HK-2 (cell line): Measurements from ENCODE around the gene RDH14.
A peak's percentile ranks its signal among the peaks of the same experiment; 100 is the strongest.

Experiments used
- DNase-seq: peaks from one replicate; pipeline ENCODE4 v3.0.0-alpha.2; 2018; ENCODE audit not compliant: unreplicated experiment

The RDH14 gene, protein sequence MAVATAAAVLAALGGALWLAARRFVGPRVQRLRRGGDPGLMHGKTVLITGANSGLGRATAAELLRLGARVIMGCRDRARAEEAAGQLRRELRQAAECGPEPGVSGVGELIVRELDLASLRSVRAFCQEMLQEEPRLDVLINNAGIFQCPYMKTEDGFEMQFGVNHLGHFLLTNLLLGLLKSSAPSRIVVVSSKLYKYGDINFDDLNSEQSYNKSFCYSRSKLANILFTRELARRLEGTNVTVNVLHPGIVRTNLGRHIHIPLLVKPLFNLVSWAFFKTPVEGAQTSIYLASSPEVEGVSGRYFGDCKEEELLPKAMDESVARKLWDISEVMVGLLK

DNA sequence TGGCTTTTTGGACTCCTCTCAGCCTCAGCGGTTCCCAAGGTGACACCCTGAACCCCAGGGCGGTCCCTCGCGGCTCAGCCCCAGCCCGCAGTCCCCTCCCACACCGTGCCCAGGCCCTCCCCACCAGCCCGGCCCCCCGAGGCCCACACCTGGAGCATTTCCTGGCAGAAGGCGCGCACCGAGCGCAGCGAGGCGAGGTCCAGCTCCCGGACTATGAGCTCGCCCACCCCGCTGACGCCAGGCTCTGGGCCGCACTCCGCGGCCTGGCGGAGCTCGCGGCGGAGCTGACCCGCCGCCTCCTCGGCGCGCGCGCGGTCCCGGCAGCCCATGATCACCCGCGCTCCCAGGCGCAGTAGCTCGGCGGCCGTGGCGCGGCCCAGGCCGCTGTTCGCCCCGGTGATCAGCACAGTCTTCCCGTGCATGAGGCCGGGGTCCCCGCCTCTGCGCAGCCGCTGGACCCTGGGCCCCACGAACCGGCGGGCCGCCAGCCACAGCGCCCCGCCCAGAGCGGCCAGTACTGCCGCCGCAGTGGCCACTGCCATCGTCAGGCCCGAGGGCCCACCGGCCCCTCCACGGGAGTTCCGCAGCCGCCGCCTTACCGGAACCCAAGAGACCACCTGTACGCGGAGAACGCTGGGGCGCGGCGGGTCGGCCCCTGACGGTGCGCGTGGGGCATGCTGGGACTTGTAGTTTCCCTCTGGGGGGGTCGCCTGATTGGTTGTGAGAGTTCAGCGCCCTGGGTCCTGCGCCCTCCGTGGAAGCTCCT lies at the start of gene RDH14:
Gene RDH14, minus strand, starts transcription at position 623 of the 766 bp plus-strand sequence. Its CDS starts 81 bp downstream, at position 542.
- DNase-seq, result peak; percentile 92

- DNase-seq, result no peak
Measured at GRCh38 chr2:18610090-18610489, 49.6 kb upstream of the RDH14 start.

DNA sequence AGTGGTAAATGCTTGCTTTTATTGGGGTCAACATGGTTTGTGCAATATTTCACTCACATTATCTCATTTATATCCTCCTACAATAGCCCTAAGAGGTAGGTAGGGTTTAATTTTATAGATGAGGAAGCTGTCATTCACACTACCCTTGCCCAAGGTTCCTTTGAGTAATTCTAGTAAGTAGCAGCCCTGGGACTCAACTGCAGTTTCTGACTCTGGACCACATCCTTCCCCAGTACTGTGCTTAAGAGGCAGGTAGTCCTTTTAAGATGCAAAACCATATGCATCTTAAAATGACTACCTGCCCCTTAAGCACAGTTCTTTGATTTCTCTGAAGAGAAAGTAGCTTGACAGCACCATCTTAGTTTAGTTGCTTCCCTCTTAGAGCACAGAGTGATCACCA lies 44.7 kb upstream of the RDH14 start:
- no peak for DNase-seq

- DNase-seq, result no peak
Measured at GRCh38 chr2:18604531-18604885, 44.1 kb upstream of the RDH14 start.

GRCh38 chr2:18603854-18604530 lies 43.5 kb upstream of the RDH14 start:
- DNase-seq, result no peak

GRCh38 chr2:18602298-18602697 lies 41.8 kb upstream of the RDH14 start:
- DNase-seq, result no peak

DNA sequence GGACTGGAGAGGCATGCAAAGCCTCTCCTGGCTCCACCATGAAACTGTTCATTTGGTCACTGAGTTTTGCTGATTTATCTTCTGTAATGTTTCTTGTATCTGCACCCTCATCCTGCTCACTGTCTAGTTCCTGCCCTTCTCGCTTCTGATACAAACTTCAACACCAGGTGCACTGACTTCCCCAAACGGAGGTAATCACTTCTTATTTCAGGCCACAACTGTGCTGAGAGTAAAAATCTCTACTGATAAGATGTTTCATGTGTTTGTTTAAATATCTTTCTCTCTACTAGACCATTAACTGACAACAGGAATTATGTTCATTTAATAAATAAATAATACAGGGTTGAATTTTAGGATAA lies 39.8 kb upstream of the RDH14 start:
- DNase-seq, result no peak

- DNase-seq, result no peak
Measured at GRCh38 chr2:18599509-18600254, 39.2 kb upstream of the RDH14 start.

GRCh38 chr2:18598848-18599484 lies 38.5 kb upstream of the RDH14 start:
- no peak for DNase-seq

DNA sequence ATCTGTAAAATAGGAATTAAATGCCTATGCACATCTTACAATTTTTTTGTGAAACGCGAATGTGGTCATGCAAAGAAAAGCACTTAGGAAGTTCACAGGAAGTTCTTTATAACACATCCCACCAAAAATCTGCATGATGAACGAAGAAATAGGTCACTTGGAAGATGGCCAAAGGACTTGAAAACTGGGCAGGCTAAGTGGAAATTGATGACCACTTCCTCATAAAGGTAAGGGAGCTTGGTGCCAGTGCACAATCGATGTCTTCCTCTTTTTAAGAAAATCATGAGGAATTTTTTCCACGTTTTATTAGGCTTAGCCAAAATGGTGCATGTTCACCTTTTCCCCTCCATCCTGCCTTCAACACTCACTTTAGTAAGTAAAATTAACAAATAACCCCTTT lies 37.2 kb upstream of the RDH14 start:
- DNase-seq, result no peak

- no peak for DNase-seq
Measured at GRCh38 chr2:18596993-18597392, 36.5 kb upstream of the RDH14 start.

GRCh38 chr2:18593496-18593895 lies 33.0 kb upstream of the RDH14 start:
- DNase-seq, result no peak

DNA sequence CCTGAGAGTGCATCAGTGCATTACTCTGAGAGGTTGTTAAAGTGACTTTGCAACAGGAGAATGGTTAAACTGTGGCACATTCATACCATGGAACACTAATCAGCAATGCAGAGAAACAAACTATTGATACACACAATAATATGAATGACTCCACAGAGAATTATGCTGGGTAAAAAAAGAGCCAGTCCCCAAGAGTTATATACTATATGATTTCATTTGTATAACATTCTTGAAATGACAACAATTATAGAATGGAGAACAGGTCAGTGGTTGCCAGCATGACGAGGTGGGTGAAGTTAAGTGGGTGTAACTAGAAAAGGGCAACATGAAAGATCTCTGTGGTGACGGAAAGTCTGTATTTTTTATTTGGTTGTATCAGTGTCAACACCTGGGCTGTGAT lies 31.9 kb upstream of the RDH14 start:
- no peak for DNase-seq

DNA sequence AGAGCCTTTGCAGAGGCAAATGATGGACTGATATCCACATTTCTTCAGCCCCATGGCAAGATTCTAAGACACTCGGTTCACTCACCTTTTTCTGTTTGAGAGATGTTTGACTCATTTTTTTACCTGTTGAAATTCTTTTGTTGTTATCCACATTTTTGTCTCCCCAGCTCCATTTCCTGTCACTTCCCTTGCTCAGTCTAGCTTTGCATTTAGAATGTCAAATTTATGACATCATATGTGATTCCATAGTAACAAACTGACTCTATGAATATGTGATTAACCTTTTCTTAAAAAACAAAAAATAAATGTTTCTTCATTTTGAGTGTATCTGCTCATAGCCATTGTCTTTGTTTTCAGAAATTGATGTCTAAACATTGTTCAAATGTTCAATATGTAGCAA lies 28.9 kb upstream of the RDH14 start, which contains the start of gene NT5C1B:
Gene NT5C1B, minus strand, starts transcription at position 216 of the 400 bp plus-strand sequence. Its CDS starts 101 bp downstream, at position 115.
- DNase-seq, result no peak

DNA sequence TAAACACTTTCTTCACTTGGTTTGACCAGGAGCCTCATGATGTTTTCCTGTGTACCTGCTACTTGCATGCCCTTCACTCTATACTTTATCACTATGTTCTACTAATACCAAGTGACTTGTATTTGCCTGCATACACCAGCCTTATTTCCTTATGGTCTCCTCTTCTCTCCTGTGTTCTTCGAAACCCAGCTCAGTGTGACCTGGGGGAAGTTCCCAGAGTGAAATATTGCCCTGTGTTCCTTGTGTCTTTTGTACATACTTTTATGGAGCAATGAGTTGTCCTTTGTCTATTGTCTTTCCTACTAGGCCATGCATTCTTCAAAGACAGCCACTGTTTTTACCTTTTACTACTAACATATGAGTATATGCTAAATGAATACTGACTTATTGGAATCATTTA lies 28.3 kb upstream of the RDH14 start:
- DNase-seq, result no peak

DNA sequence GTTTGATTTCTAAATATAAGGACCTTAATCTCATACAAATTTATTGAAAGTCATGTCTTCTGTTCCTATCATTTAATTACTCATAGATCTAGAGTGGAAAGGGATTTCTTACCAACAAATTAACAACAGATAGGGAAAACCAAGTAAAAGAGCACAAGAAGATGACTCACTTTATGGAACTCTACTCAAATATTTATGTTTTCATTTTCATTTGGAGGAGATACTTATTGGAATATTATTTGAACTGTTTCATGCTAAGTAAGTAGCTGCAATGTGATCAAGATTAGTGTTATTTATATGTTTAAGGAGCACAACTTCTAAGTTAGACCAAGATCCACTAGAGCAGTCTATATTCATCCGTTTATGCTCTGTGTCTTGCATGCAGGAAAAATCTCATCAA lies 27.6 kb upstream of the RDH14 start:
- DNase-seq, result no peak

- no peak for DNase-seq
Measured at GRCh38 chr2:18585526-18585925, 25.1 kb upstream of the RDH14 start.

GRCh38 chr2:18584608-18584954 lies 24.1 kb upstream of the RDH14 start:
- no peak for DNase-seq

DNA sequence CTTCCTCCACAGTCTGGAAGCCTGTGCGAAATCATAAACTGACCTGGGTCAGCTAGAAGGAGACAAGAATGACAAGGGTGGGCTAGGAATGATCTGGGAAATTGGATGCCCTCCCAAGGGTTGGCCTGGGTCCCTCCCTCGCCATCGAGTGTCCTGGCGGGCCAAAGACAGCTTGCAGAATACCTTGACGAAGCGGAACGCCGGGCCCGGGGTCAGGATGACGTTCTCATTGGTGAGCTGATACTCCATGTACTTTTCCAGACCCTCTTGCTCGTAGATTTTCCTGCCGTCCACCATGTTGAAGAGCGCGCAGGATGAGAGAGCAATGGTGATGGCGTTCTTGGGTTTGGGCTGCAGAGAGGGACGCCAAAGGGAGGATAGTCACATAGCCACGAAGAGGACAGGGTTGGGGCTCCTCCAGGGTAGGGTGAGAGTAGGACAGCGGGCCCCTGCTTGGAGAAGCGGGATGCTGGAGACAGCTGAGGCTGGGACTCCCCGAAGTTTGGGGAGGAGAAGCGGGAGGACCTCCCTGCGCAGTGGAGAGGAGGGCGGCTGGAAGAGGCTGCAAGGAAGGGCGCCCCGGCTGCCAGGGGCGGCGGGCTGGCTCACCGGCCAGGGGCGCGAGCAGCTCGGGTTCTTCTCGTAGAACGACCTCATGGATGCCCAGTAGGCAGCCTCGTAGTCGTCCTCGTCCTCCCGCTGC lies 23.6 kb upstream of the RDH14 start:
- no peak for DNase-seq

DNA sequence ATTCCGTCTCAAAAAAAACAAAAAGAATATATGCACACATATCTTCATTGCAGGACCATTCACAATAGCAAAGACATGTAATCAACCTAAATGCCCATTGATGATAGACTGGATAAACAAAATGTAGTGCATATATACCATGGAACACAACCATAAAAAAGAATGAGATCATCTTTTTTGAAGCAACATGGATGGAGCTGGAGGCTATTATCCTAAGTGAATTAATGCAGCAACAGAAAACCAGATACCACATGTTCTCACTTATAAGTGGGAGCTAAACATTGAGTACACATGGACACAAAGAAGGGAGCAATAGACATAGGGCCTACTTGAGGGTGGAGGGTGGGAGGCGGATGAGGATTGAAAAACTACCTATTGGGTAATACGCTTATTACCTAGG lies 20.2 kb upstream of the RDH14 start:
- DNase-seq, result no peak

- no peak for DNase-seq
Measured at GRCh38 chr2:18578033-18578432, 17.6 kb upstream of the RDH14 start.
